SH-SY5Y (cell line): Measurements from ENCODE around the gene RTL10.

Source experiments
- GATA2 ChIP-seq: IDR thresholded peaks from 2 replicates; pipeline ENCODE4 v1.6.1; 2011; ENCODE audit warnings: mild to moderate bottlenecking, low read depth, low read length
- GATA3 ChIP-seq: IDR thresholded peaks from 2 replicates; pipeline ENCODE4 v1.6.1; 2011; ENCODE audit warnings: low read depth, mild to moderate bottlenecking, low read length, moderate library complexity

DNA sequence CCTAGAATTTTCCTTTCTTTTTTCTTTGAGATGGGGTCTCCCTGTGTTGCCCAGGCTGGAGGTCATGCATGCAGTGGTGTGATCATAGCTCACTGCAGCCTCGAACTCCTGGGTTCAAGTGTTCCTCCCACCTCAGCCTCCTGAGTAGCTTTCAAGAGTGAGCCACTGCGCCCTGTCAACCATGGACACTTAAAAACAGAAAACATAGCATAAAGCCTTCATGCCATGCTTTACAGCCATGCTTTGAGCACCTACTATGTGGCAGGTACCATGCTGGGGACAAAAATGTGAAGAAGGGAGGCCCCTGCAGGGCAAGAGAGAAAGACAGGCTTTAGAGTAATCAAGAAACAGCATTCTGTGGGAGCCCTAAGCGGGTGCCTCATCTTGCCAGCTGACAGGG, 13.7 kb upstream of the RTL10 start:
- TF ChIP-seq GATA2 (no peak), GATA3 (no peak)
